CD4-positive, alpha-beta T cell treated with Interleukin-1 beta for 1 hour (primary cell): ENCODE results near the gene JUNB.

Experiments used
- DNase-seq, 2 donors: peaks; one replicate each; pipeline ENCODE4 v3.0.0-alpha.2; 2020 to 2022

JUNB gene

GRCh38 chr19:12774588-12775555 is 16.4 kb upstream of the JUNB start, which contains the start of gene HOOK2:
TSS of gene HOOK2 (minus strand) at chr19:12775552. CDS start at chr19:12775449, 103 bp downstream.
- DNase-seq = peak; percentile 70 to 73

GRCh38 chr19:12777217-12778016 is 13.9 kb upstream of the JUNB start:
- peak; percentile 82 to 85 for DNase-seq

- peak; percentile 53 to 70 for DNase-seq
These were observed 13.0 kb upstream of the JUNB start for GRCh38 chr19:12778017-12778904.

- DNase-seq = no peak
These were observed 12.5 kb upstream of the JUNB start for GRCh38 chr19:12778905-12779161.

- no peak for DNase-seq
These were observed 11.9 kb upstream of the JUNB start for GRCh38 chr19:12779162-12779993.

- no peak for DNase-seq
These were observed 9.2 kb upstream of the JUNB start for GRCh38 chr19:12782174-12782423.

- peak; percentile 94 to 97 for DNase-seq
These were observed 8.6 kb upstream of the JUNB start for GRCh38 chr19:12782424-12783290.

GRCh38 chr19:12783291-12783848 is 7.9 kb upstream of the JUNB start:
- DNase-seq = peak in 1 of 2 donors; percentile 40

GRCh38 chr19:12783849-12784393 is 7.4 kb upstream of the JUNB start:
- peak; percentile 47 to 65 for DNase-seq

GRCh38 chr19:12784394-12784870 is 6.9 kb upstream of the JUNB start:
- DNase-seq = peak; percentile 47 to 50

- peak; percentile 74 to 79 for DNase-seq
These were observed 6.3 kb upstream of the JUNB start for GRCh38 chr19:12784871-12785430.

- DNase-seq = peak in 1 of 2 donors; percentile 57
These were observed 5.8 kb upstream of the JUNB start for GRCh38 chr19:12785431-12786031.

GRCh38 chr19:12786141-12786870 is 5.0 kb upstream of the JUNB start:
- DNase-seq = peak; percentile 45 to 87

GRCh38 chr19:12786952-12787351 is 4.3 kb upstream of the JUNB start:
- DNase-seq = no peak

- DNase-seq = no peak
These were observed 3.8 kb upstream of the JUNB start for GRCh38 chr19:12787458-12787857.

- no peak for DNase-seq
These were observed 3.1 kb upstream of the JUNB start for GRCh38 chr19:12788042-12788681.

GRCh38 chr19:12788682-12789097 is 2.6 kb upstream of the JUNB start:
- peak; percentile 80 to 86 for DNase-seq
